Breast epithelium (tissue), 4 donors: ENCODE results near the gene CDKN1C. TPM values are rescaled to one million over a fixed set of nuclear protein-coding genes. Genes with fewer than 3 reads are reported as not detected.

Experiments used
- DNase-seq, 2 donors: peaks; one replicate each; pipeline ENCODE4 v3.0.0-alpha.2; 2019; ENCODE audit warnings: low spot score in 2 of 2
- H3K27ac ChIP-seq, 2 donors: fragments of 200-600 bp; sonication (generic) in 1 of 2; one replicate each; pipeline ENCODE4 v1.5.1; 2016 to 2019; ENCODE audit warnings: mild to moderate bottlenecking in 1 of 2
- H3K27me3 ChIP-seq, 2 donors: fragments of 200-600 bp; sonication (generic) in 1 of 2; one replicate each; pipeline versions ENCODE4 v1.5.1 to v1.6.0; 2017 to 2019; ENCODE audit warnings: control low read depth in 1 of 2, mild to moderate bottlenecking in 1 of 2
- H3K36me3 ChIP-seq: fragments of 200-600 bp; one replicate; pipeline ENCODE4 v1.5.1; 2019
- H3K4me1 ChIP-seq, 2 donors: fragments of 200-600 bp; sonication (generic); one replicate each; pipeline ENCODE4 v1.5.1; 2016 to 2019; ENCODE audit warnings: control low read depth in 1 of 2
- H3K4me3 ChIP-seq, 3 donors: fragments of 200-600 bp; sonication (generic); 1 replicate in 2 of 3; 2 replicates in 1 of 3; pipeline ENCODE4 v1.5.1; 2016 to 2019; ENCODE audit warnings: mild to moderate bottlenecking in 3 of 3, moderate library complexity in 2 of 3
- H3K9me3 ChIP-seq, 2 donors: fragments of 200-600 bp; sonication (generic) in 1 of 2; one replicate each; pipeline ENCODE4 v1.5.1; 2016 to 2019; ENCODE audit warnings: control low read depth in 1 of 2
- CTCF ChIP-seq, 3 donors: fragments of 450-650 bp; IDR thresholded peaks; one replicate each; pipeline ENCODE4 v1.5.1; 2016 to 2017; ENCODE audit warnings: antibody characterized with exemption in 3 of 3, mild to moderate bottlenecking in 3 of 3, moderate library complexity in 3 of 3
- POLR2A ChIP-seq: fragments of 450-650 bp; IDR thresholded peaks from one replicate; pipeline ENCODE4 v1.6.1; 2016; ENCODE audit warnings: antibody characterized with exemption, mild to moderate bottlenecking, moderate library complexity
- POLR2AphosphoS5 ChIP-seq, 3 donors: sonication (generic); formaldehyde crosslinking; IDR thresholded peaks; one replicate each; pipeline ENCODE4 v1.6.1; 2017; ENCODE audit warnings: antibody characterized with exemption in 3 of 3
- intact Hi-C: fragments of 100-400 bp; cut with DNase I; formaldehyde crosslinking; loops from one replicate; pipeline ENCODE4 v1.15.1; 2023; ENCODE audit warnings: low total_unique reads
- total RNA-seq, 3 donors: library from RNA; depleted of rRNA; stranded (reverse); fragments of >200 nt; gene quantifications; one replicate each; pipeline ENCODE4 v1.1.0, GENCODE V29; 2016

Gene CDKN1C
- total RNA-seq, 3 donors from 2014 or later, result 48.2 to 136 (median 88.8) TPM

- H3K27ac ChIP-seq, result no peak overlapping the region
- no peaks in the 10 kb centered on the region for H3K9me3 ChIP-seq
- no peaks in the 10 kb centered on the region for H3K36me3 ChIP-seq
- DNase-seq, result no peak
- no peak overlapping the region for H3K4me3 ChIP-seq
- H3K4me1 ChIP-seq, result no peaks in the 10 kb centered on the region
- TF ChIP-seq POLR2AphosphoS5 (IDR thresholded peaks at IDR 0.05), result no peak
- TF ChIP-seq CTCF (IDR thresholded peaks at IDR 0.05), result no peak
- TF ChIP-seq POLR2A, result no peak
- intact Hi-C loops, result loop anchor here (5.0 to 10.0 kb wide), 2 partner anchors 74 to 151 kb away; partner anchors contain the start of gene KCNQ1OT1
- no peaks in the 10 kb centered on the region for H3K27me3 ChIP-seq
Observed at GRCh38 chr11:2848497-2848896, 37.1 kb downstream of the CDKN1C start.

- Histone ChIP-seq H3K27ac (no peak overlapping the region), H3K27me3 (no peaks in the 10 kb centered on the region), H3K9me3 (no peaks in the 10 kb centered on the region), H3K4me3 (no peak overlapping the region), H3K36me3 (no peaks in the 10 kb centered on the region), H3K4me1 (no peaks in the 10 kb centered on the region)
- intact Hi-C loops, result loop anchor here (5.0 to 10.0 kb wide), 2 partner anchors 73 to 150 kb away; partner anchors contain the start of gene KCNQ1OT1
- DNase-seq, result no peak
- TF ChIP-seq CTCF (IDR thresholded peaks at IDR 0.05) (no peak), POLR2AphosphoS5 (IDR thresholded peaks at IDR 0.05) (no peak), POLR2A (no peak)
Observed at GRCh38 chr11:2847561-2847960, 38.0 kb downstream of the CDKN1C start.

- intact Hi-C loops, result loop anchor here (5.0 to 10.0 kb wide), 2 partner anchors 72 to 149 kb away; partner anchors contain the start of gene KCNQ1OT1
- H3K9me3 ChIP-seq, result no peaks in the 10 kb centered on the region
- H3K27ac ChIP-seq, result no peak overlapping the region
- no peaks in the 10 kb centered on the region for H3K4me1 ChIP-seq
- no peak for DNase-seq
- TF ChIP-seq POLR2A (no peak), CTCF (IDR thresholded peaks at IDR 0.05) (no peak), POLR2AphosphoS5 (IDR thresholded peaks at IDR 0.05) (no peak)
- H3K27me3 ChIP-seq, result no peaks in the 10 kb centered on the region
- no peaks in the 10 kb centered on the region for H3K36me3 ChIP-seq
- H3K4me3 ChIP-seq, result no peak overlapping the region
Observed at GRCh38 chr11:2846470-2846869, 39.1 kb downstream of the CDKN1C start.

- TF ChIP-seq POLR2AphosphoS5 (IDR thresholded peaks at IDR 0.05), result no peak
- DNase-seq, result no peak
- H3K27ac ChIP-seq, result no peak overlapping the region
- H3K4me1 ChIP-seq, result no peaks in the 10 kb centered on the region
- no peak overlapping the region for H3K4me3 ChIP-seq
- H3K27me3 ChIP-seq, result no peaks in the 10 kb centered on the region
- intact Hi-C loops, result loop anchor here (5.0 to 10.0 kb wide), 2 partner anchors 71 to 149 kb away; partner anchors contain the start of gene KCNQ1OT1
- H3K9me3 ChIP-seq, result no peaks in the 10 kb centered on the region
- H3K36me3 ChIP-seq, result no peaks in the 10 kb centered on the region
Observed at GRCh38 chr11:2846056-2846455, 39.5 kb downstream of the CDKN1C start.

GRCh38 chr11:2844996-2845395 is 40.6 kb downstream of the CDKN1C start:
- no peak for DNase-seq
- Histone ChIP-seq H3K4me3 (no peak overlapping the region), H3K36me3 (no peaks in the 10 kb centered on the region), H3K9me3 (no peaks in the 10 kb centered on the region), H3K4me1 (no peaks in the 10 kb centered on the region), H3K27ac (no peak overlapping the region), H3K27me3 (no peaks in the 10 kb centered on the region)
- TF ChIP-seq CTCF (IDR thresholded peaks at IDR 0.05) (no peak), POLR2A (no peak), POLR2AphosphoS5 (IDR thresholded peaks at IDR 0.05) (no peak)
- intact Hi-C loops, result loop anchor here (5.0 to 10.0 kb wide), 2 partner anchors 70 to 148 kb away; partner anchors contain the start of gene KCNQ1OT1
